Heart left ventricle (tissue), 16 donors: ENCODE results near the gene CCDC93. TPM values are rescaled to one million over a fixed set of nuclear protein-coding genes. Genes with fewer than 3 reads are reported as not detected.

Source experiments
- ATAC-seq, 4 donors: fragments of 200-7000 bp; cut with Tn5 transposase; one replicate each; pipeline ENCODE4 v1.9.1; 2020 to 2022; ENCODE audit warnings: moderate library complexity in 4 of 4, mild to moderate bottlenecking in 3 of 4, moderate number of reproducible peaks in 1 of 4
- DNase-seq, 5 donors: peaks; one replicate each; pipeline ENCODE4 v3.0.0-alpha.2; 2020
- H3K27ac ChIP-seq, 12 donors: fragments of 200-600 bp; sonication (generic) in 4 of 12; one replicate each; pipeline versions ENCODE4 v1.5.0 to v1.8.0; 2016 to 2022; ENCODE audit warnings: mild to moderate bottlenecking in 2 of 12
- H3K27me3 ChIP-seq, 9 donors: fragments of 200-600 bp; sonication (generic) in 2 of 9; one replicate each; pipeline versions ENCODE4 v1.5.1 to v1.8.0; 2016 to 2022; ENCODE audit warnings: mild to moderate bottlenecking in 3 of 9
- H3K36me3 ChIP-seq, 9 donors: fragments of 200-600 bp; sonication (generic) in 2 of 9; one replicate each; pipeline versions ENCODE4 v1.5.0 to v1.8.0; 2018 to 2022; ENCODE audit warnings: mild to moderate bottlenecking in 2 of 9
- H3K4me1 ChIP-seq, 12 donors: fragments of 200-600 bp; sonication (generic) in 4 of 12; one replicate each; pipeline versions ENCODE4 v1.5.0 to v1.8.0; 2016 to 2022; ENCODE audit warnings: mild to moderate bottlenecking in 3 of 12
- H3K4me3 ChIP-seq, 12 donors: fragments of 200-600 bp; sonication (generic) in 4 of 12; one replicate each; pipeline versions ENCODE4 v1.5.0 to v1.8.0; 2017 to 2022; ENCODE audit warnings: mild to moderate bottlenecking in 9 of 12, moderate library complexity in 4 of 12
- H3K9me3 ChIP-seq, 12 donors: fragments of 200-600 bp; sonication (generic) in 4 of 12; one replicate each; pipeline versions ENCODE4 v1.5.0 to v1.8.0; 2016 to 2022; ENCODE audit warnings: mild to moderate bottlenecking in 1 of 12
- POLR2A ChIP-seq, 2 donors: fragments of 450-650 bp; IDR thresholded peaks; one replicate each; pipeline ENCODE4 v1.6.1; 2017; ENCODE audit warnings: antibody characterized with exemption in 2 of 2, mild to moderate bottlenecking in 2 of 2, moderate library complexity in 2 of 2
- WGBS, 4 donors: extraction: QIAGEN DNeasy Blood & Tissue Kit in 2 of 4; methylation state at CpG; one replicate each; pipeline versions ENCODE4 v1.1.5 to v1.1.7; 2013 to 2018; 5-methylcytosine and 5-hydroxymethylcytosine counted together
- intact Hi-C, 10 donors: fragments of 100-400 bp; cut with DNase I; formaldehyde crosslinking; loops; one replicate each; pipeline versions ENCODE4 v1.11.1 to v1.14.2; 2022
- polyA plus RNA-seq, 2 donors: library from polyadenylated mRNA; stranded (reverse); fragments of 200-250 nt; gene quantifications; one replicate each; pipeline ENCODE4 v1.2.3, GENCODE V29; 2013
- total RNA-seq, 9 donors: library from RNA; depleted of rRNA in 2 of 9; stranded (reverse); fragments of >200 nt in 2 of 9; fragmentation: NEBNext Ultra II Directional in 3 of 9; extraction: Animal tissue kit (Norgen Biotek cat#: 25700) in 3 of 9; gene quantifications; one replicate each; pipeline versions ENCODE4 v1.1.0 to v1.2.4, GENCODE V29; 2016 to 2023
- TF ChIP-seq, protein P1 (sequence below), 12 donors: fragments of 200-600 bp; sonication (generic) in 4 of 12; IDR thresholded peaks; one replicate each; pipeline versions ENCODE4 v1.5.0 to v1.8.0; 2018 to 2022; ENCODE audit warnings: antibody characterized with exemption in 12 of 12, mild to moderate bottlenecking in 5 of 12
- donor health status: ischemic (EF 13 %, LVEDD 7.1; RV severe dilation, severe dysfunction).
- donor health status: healthy with polysubstance abuse.
- donor health status: DM: no; HTN: yes; CAD: no.
- donor health status: DM: no; HTN: no; CAD: no.
- donor health status: ischemic (EF 25% LVEDD 6.9; RV normal size, moderate dysfunction).
- donor health status: ischemic (EF 25% LVEDD 5.7; RV mildly dilated, moderate dysfunction).
- donor health status: healthy.
- donor health status: DM: yes; HTN: yes; CAD: no.
- donor health status: ischemic (EF 35%, LVEDD 5.7; RV mildly dilated, moderate dysfunction).
- donor health status: nonischemic (EF 11% LVEDD 7.7; RV severe dilation, severe dysfunction).
- donor health status: DM: yes; HTN: yes; CAD: no.
- donor health status: PGD.
- donor health status: ischemic (EF 29% LVEDD 5.4; RV normal size, mild dysfunction).
- donor health status: nonischemic (EF 23%, LVEDD 6.1; RV moderate dilation, normal function).

Gene CCDC93
- total and polyA plus RNA-seq, 11 donors, result 11.0 to 47.6 (median 31.8) TPM

- Histone ChIP-seq H3K4me1 (peaks cover 0 to 10% (median 0%) of the 10 kb centered on the region in 12 donors), H3K9me3 (no peaks in the 10 kb centered on the region), H3K4me3 (no peak overlapping the region), H3K36me3 (no peaks in the 10 kb centered on the region), H3K27me3 (peaks cover 0 to 43% (median 10%) of the 10 kb centered on the region in 9 donors), H3K27ac (no peak overlapping the region)
- DNase-seq (no peak), ATAC-seq (no peak)
- intact Hi-C loops, result loop anchor here in 1 of 10 donors (10.0 kb wide), 1 partner anchor 132 kb away; no protein-coding TSS in a partner anchor
- 70 to 79% (median 78%) methylated on average over 2 of the region's 2 CpGs for WGBS, 4 donors
- no peak for TF ChIP-seq POLR2A (IDR thresholded peaks at IDR 0.05)
- TF ChIP-seq, protein P1, sequence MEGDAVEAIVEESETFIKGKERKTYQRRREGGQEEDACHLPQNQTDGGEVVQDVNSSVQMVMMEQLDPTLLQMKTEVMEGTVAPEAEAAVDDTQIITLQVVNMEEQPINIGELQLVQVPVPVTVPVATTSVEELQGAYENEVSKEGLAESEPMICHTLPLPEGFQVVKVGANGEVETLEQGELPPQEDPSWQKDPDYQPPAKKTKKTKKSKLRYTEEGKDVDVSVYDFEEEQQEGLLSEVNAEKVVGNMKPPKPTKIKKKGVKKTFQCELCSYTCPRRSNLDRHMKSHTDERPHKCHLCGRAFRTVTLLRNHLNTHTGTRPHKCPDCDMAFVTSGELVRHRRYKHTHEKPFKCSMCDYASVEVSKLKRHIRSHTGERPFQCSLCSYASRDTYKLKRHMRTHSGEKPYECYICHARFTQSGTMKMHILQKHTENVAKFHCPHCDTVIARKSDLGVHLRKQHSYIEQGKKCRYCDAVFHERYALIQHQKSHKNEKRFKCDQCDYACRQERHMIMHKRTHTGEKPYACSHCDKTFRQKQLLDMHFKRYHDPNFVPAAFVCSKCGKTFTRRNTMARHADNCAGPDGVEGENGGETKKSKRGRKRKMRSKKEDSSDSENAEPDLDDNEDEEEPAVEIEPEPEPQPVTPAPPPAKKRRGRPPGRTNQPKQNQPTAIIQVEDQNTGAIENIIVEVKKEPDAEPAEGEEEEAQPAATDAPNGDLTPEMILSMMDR (IDR thresholded peaks at IDR 0.05), result no peak
Measured at GRCh38 chr2:118052474-118052873, 38.6 kb upstream of the CCDC93 start.

- Histone ChIP-seq H3K27me3 (peaks cover 0 to 43% (median 10%) of the 10 kb centered on the region in 9 donors), H3K4me3 (no peak overlapping the region), H3K9me3 (no peaks in the 10 kb centered on the region), H3K4me1 (peaks cover 0 to 7% (median 0%) of the 10 kb centered on the region in 12 donors), H3K36me3 (no peaks in the 10 kb centered on the region), H3K27ac (no peak overlapping the region)
- no peak for TF ChIP-seq POLR2A (IDR thresholded peaks at IDR 0.05)
- TF ChIP-seq, protein P1 (IDR thresholded peaks at IDR 0.05), result no peak
- 87 to 91% (median 90%) methylated on average over 3 of the region's 3 CpGs for WGBS, 4 donors
- ATAC-seq (no peak), DNase-seq (no peak)
- intact Hi-C loops, result loop anchor here in 1 of 10 donors (10.0 kb wide), 1 partner anchor 133 kb away; no protein-coding TSS in a partner anchor
Measured at GRCh38 chr2:118051826-118052358, 38.0 kb upstream of the CCDC93 start.

DNA sequence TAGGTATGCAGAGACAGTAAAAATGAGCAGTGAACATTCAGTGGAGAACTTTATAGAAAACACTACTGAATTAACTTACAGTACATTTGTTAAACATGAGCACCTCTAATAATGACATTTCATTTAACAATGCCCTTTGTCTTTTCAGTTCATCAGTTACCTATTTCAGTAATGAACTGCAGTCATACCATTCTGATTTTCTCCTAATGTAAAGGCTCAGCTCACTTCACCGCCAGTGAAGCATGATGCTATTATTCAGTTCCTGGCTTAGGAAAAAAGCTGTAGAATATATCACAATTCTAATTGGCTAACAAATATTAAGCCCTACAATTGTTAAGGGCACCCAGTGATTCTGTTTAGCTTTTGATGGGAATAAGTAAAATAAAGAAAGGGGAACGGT lies 37.1 kb upstream of the CCDC93 start:
- Histone ChIP-seq H3K4me3 (no peak overlapping the region), H3K9me3 (no peaks in the 10 kb centered on the region), H3K36me3 (no peaks in the 10 kb centered on the region), H3K27ac (no peak overlapping the region), H3K4me1 (peaks cover 0 to 6% (median 0%) of the 10 kb centered on the region in 12 donors), H3K27me3 (peaks cover 0 to 48% (median 10%) of the 10 kb centered on the region in 9 donors)
- intact Hi-C loops, result loop anchor here in 1 of 10 donors (10.0 kb wide), 1 partner anchor 134 kb away; no protein-coding TSS in a partner anchor
- no peak for DNase-seq
- ATAC-seq, result no peak
- 83 to 90% (median 85%) methylated on average over 2 of the region's 2 CpGs for WGBS, 4 donors
- TF ChIP-seq, protein P1 (IDR thresholded peaks at IDR 0.05), result no peak
- no peak for TF ChIP-seq POLR2A (IDR thresholded peaks at IDR 0.05)

DNA sequence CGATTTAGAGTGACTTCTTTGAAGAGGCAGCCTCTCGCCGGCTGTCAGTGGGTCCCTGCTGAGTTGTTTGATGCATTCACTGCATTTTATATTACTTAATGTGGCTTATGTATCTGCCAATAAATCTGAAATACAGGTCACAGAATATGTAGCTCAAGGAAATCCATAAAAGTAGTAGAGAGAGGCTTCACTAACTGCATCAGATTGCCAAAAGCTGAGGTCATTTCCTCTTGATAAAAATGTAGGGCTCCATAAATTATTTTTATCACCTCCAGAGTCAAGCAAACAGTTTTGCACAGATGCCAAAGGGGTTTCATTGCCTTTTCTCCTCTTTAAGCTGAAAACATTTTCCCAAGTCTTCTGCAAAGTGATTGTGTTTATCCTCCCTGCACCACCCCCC lies 36.5 kb upstream of the CCDC93 start:
- no peak overlapping the region for H3K27ac ChIP-seq
- no peak for DNase-seq

More for the DNA sequence above, 36.5 kb upstream of the CCDC93 start:
- H3K4me1 ChIP-seq, result peaks cover 0 to 6% (median 0%) of the 10 kb centered on the region in 12 donors
- WGBS, 4 donors, result 51 to 64% (median 52%) methylated on average over 3 of the region's 3 CpGs
- H3K27me3 ChIP-seq, result peaks cover 0 to 53% (median 10%) of the 10 kb centered on the region in 9 donors
- no peaks in the 10 kb centered on the region for H3K36me3 ChIP-seq
- TF ChIP-seq POLR2A (IDR thresholded peaks at IDR 0.05), result no peak
- TF ChIP-seq, protein P1 (IDR thresholded peaks at IDR 0.05), result no peak
- H3K4me3 ChIP-seq, result no peak overlapping the region
- H3K9me3 ChIP-seq, result no peaks in the 10 kb centered on the region
- intact Hi-C loops, result loop anchor here in 1 of 10 donors (10.0 kb wide), 1 partner anchor 134 kb away; no protein-coding TSS in a partner anchor
- ATAC-seq, result no peak
